Liver (tissue), 9 donors: ENCODE measurements around the gene TMEM91. TPM values are rescaled to one million over a fixed set of nuclear protein-coding genes. Genes with fewer than 3 reads are reported as not detected.
A peak's percentile ranks its signal among the peaks of the same experiment; 100 is the strongest.

Experiments used
- DNase-seq: peaks from one replicate; pipeline ENCODE4 v3.0.0-alpha.2; 2017; ENCODE audit warnings: low spot score
- H3K27ac ChIP-seq, 2 donors: one replicate each; pipeline ENCODE4 v1.7.0; 2013; ENCODE audit warnings: inconsistent platforms in 2 of 2, low read length in 2 of 2, control low read depth in 1 of 2, low read depth in 1 of 2, mild to moderate bottlenecking in 1 of 2
- H3K27me3 ChIP-seq, 4 donors: one replicate each; pipeline versions ENCODE4 v1.6.1 to v1.7.0; 2013; ENCODE audit warnings: low read length in 3 of 4, inconsistent platforms in 1 of 4, mild to moderate bottlenecking in 1 of 4, moderate library complexity in 1 of 4; ENCODE audit not compliant: control insufficient read depth in 4 of 4, insufficient read depth in 4 of 4
- H3K36me3 ChIP-seq, 4 donors: one replicate each; pipeline versions ENCODE4 v1.6.1 to v1.7.0; 2013; ENCODE audit warnings: low read length in 3 of 4, mild to moderate bottlenecking in 3 of 4, low read depth in 1 of 4, moderate library complexity in 1 of 4; ENCODE audit not compliant: control insufficient read depth in 4 of 4, insufficient read depth in 3 of 4
- H3K4me1 ChIP-seq, 4 donors: one replicate each; pipeline versions ENCODE4 v1.6.1 to v1.7.0; 2013; ENCODE audit warnings: low read length in 3 of 4, mild to moderate bottlenecking in 3 of 4, moderate library complexity in 1 of 4; ENCODE audit not compliant: control insufficient read depth in 4 of 4, insufficient read depth in 4 of 4
- H3K4me3 ChIP-seq, 3 donors: one replicate each; pipeline versions ENCODE4 v1.6.1 to v1.7.0; 2013; ENCODE audit warnings: low read length in 3 of 3, control low read depth in 1 of 3, low read depth in 1 of 3, mild to moderate bottlenecking in 1 of 3
- H3K9ac ChIP-seq, 2 donors: one replicate each; pipeline ENCODE4 v1.7.0; 2013; ENCODE audit warnings: low read length in 2 of 2, mild to moderate bottlenecking in 2 of 2, moderate library complexity in 2 of 2, control low read depth in 1 of 2, low read depth in 1 of 2
- H3K9me3 ChIP-seq, 4 donors: one replicate each; pipeline versions ENCODE4 v1.6.1 to v1.7.0; 2013; ENCODE audit warnings: low read length in 3 of 4; ENCODE audit not compliant: control insufficient read depth in 4 of 4
- CTCF ChIP-seq: fragments of 150-350 bp; IDR thresholded peaks from 2 replicates; pipeline ENCODE4 v1.5.1; 2017; ENCODE audit warnings: improper control_type of control experiment, low read depth, low read length; ENCODE audit not compliant: missing input control
- EGR1 ChIP-seq, 2 donors: IDR thresholded peaks; 2 replicates each; pipeline ENCODE4 v1.6.1; 2016 to 2018; ENCODE audit warnings: antibody characterized with exemption in 2 of 2, low read depth in 2 of 2
- FOXA1 ChIP-seq: IDR thresholded peaks from 2 replicates; pipeline ENCODE4 v1.6.1; 2016; ENCODE audit warnings: antibody characterized with exemption
- FOXA2 ChIP-seq: IDR thresholded peaks from 2 replicates; pipeline ENCODE4 v1.6.1; 2016; ENCODE audit warnings: antibody characterized with exemption
- HNF4A ChIP-seq, 2 donors: conservative IDR thresholded peaks; 2 replicates each; pipeline ENCODE4 v1.6.1; 2016; ENCODE audit warnings: antibody characterized with exemption in 2 of 2, mild to moderate bottlenecking in 2 of 2
- HNF4G ChIP-seq: IDR thresholded peaks from 2 replicates; pipeline ENCODE4 v1.6.1; 2016; ENCODE audit warnings: antibody characterized with exemption
- JUND ChIP-seq, 2 donors: IDR thresholded peaks; 2 replicates each; pipeline ENCODE4 v1.6.1; 2016; ENCODE audit warnings: antibody characterized with exemption in 2 of 2
- NR2F2 ChIP-seq: IDR thresholded peaks from 2 replicates; pipeline ENCODE4 v1.6.1; 2016; ENCODE audit warnings: antibody characterized with exemption
- RAD21 ChIP-seq, 2 donors: IDR thresholded peaks; 2 replicates each; pipeline ENCODE4 v1.6.1; 2016; ENCODE audit warnings: antibody characterized with exemption in 2 of 2, mild to moderate bottlenecking in 2 of 2
- REST ChIP-seq: IDR thresholded peaks from 2 replicates; pipeline ENCODE4 v1.6.1; 2016; ENCODE audit warnings: antibody characterized with exemption, mild to moderate bottlenecking
- RXRA ChIP-seq, 2 donors: IDR thresholded peaks; 2 replicates each; pipeline ENCODE4 v1.6.1; 2017 to 2018; ENCODE audit warnings: antibody characterized with exemption in 2 of 2, mild to moderate bottlenecking in 1 of 2
- SP1 ChIP-seq: IDR thresholded peaks from 2 replicates; pipeline ENCODE4 v1.6.1; 2018; ENCODE audit warnings: antibody characterized with exemption, mild to moderate bottlenecking
- TAF1 ChIP-seq: conservative IDR thresholded peaks from 2 replicates; pipeline ENCODE4 v1.6.1; 2016; ENCODE audit warnings: antibody characterized with exemption, mild to moderate bottlenecking
- YY1 ChIP-seq: IDR thresholded peaks from 2 replicates; pipeline ENCODE4 v1.6.1; 2016; ENCODE audit warnings: antibody characterized with exemption, mild to moderate bottlenecking
- WGBS: extraction: QIAGEN DNeasy Blood & Tissue Kit; methylation state at CpG from one replicate; pipeline ENCODE4 v1.1.7; 2013; 5-methylcytosine and 5-hydroxymethylcytosine counted together
- polyA plus RNA-seq, 2 donors: library from polyadenylated mRNA; stranded (reverse) in 1 of 2; unstranded in 1 of 2; fragments of 200-250 nt in 1 of 2; fragments of >200 nt in 1 of 2; fragmentation: Nextera tagmentation in 1 of 2; extraction: Ambion mirVana in 1 of 2; gene quantifications; one replicate each; pipeline versions ENCODE4 v1.2.1 to v1.2.3, GENCODE V29; 2013 to 2015
- total RNA-seq, 2 donors: library from RNA; depleted of rRNA; stranded (reverse); fragments of >200 nt; gene quantifications; one replicate each; pipeline ENCODE4 v1.2.3, GENCODE V29; 2014
- TF ChIP-seq, protein P1 (sequence below): IDR thresholded peaks from 2 replicates; pipeline ENCODE4 v1.6.1; 2016; ENCODE audit warnings: antibody characterized with exemption
- TF ChIP-seq, protein P2 (sequence below): IDR thresholded peaks from 2 replicates; pipeline ENCODE4 v1.6.1; 2016; ENCODE audit warnings: antibody characterized with exemption
- TF ChIP-seq, protein P3 (sequence below): IDR thresholded peaks from 2 replicates; pipeline ENCODE4 v1.6.1; 2016; ENCODE audit warnings: antibody characterized with exemption
- donor health status: healthy.
- donor health status: healthy.
- donor health status: healthy.
- donor health status: healthy.
- donor health status: healthy.

The TMEM91 gene
- total and polyA plus RNA-seq, 4 donors, result 1.6 to 4.0 (median 2.9) TPM

DNA sequence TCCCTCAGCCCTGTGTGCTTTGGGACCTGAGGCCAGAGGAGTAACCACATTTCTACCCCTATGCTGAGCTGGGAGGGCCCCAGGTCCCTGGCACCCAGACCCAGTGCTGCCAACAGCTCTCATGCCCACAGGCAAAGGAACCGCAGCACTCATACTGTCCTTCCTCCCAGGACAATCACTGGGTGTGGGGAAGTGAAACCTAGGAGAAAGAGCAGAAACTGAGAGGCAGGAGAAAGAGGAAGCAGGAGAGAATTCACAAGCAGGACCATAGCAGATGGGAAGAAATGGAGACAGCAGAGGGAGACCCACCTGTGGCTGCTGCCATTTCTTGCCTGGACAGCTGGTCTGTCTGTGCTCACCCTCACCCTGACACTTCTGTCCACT is 47.5 kb upstream of the TMEM91 start:
- 69% methylated on average over 1 of the region's 1 CpG for WGBS
- Histone ChIP-seq H3K9ac (no peak overlapping the region), H3K27ac (peak overlapping the region; percentile 38 to 80), H3K36me3 (peaks cover 0 to 4% (median 0%) of the 10 kb centered on the region in 4 donors), H3K4me1 (peaks cover 10 to 43% (median 19%) of the 10 kb centered on the region in 4 donors), H3K9me3 (no peaks in the 10 kb centered on the region), H3K27me3 (no peaks in the 10 kb centered on the region), H3K4me3 (no peak overlapping the region)
- DNase-seq, result no peak
- TF ChIP-seq, protein P1, sequence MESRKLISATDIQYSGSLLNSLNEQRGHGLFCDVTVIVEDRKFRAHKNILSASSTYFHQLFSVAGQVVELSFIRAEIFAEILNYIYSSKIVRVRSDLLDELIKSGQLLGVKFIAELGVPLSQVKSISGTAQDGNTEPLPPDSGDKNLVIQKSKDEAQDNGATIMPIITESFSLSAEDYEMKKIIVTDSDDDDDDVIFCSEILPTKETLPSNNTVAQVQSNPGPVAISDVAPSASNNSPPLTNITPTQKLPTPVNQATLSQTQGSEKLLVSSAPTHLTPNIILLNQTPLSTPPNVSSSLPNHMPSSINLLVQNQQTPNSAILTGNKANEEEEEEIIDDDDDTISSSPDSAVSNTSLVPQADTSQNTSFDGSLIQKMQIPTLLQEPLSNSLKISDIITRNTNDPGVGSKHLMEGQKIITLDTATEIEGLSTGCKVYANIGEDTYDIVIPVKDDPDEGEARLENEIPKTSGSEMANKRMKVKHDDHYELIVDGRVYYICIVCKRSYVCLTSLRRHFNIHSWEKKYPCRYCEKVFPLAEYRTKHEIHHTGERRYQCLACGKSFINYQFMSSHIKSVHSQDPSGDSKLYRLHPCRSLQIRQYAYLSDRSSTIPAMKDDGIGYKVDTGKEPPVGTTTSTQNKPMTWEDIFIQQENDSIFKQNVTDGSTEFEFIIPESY, result no peak
- TF ChIP-seq CTCF (no peak), REST (no peak), RAD21 (IDR thresholded peaks at IDR 0.05) (no peak), SP1 (no peak), YY1 (no peak), FOXA1 (no peak), HNF4G (no peak), EGR1 (IDR thresholded peaks at IDR 0.05; ENCODE audit: low read depth in 2 of 2) (no peak), RXRA (IDR thresholded peaks at IDR 0.05) (no peak), NR2F2 (no peak), TAF1 (no peak)
- TF ChIP-seq, protein P2, sequence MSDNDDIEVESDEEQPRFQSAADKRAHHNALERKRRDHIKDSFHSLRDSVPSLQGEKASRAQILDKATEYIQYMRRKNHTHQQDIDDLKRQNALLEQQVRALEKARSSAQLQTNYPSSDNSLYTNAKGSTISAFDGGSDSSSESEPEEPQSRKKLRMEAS, result no peak
- TF ChIP-seq, protein P3, sequence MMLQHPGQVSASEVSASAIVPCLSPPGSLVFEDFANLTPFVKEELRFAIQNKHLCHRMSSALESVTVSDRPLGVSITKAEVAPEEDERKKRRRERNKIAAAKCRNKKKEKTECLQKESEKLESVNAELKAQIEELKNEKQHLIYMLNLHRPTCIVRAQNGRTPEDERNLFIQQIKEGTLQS, result no peak

GRCh38 chr19:41330481-41330880 is 45.9 kb upstream of the TMEM91 start:
- H3K9me3 ChIP-seq, result no peaks in the 10 kb centered on the region
- peaks cover 0 to 4% (median 0%) of the 10 kb centered on the region in 4 donors for H3K36me3 ChIP-seq
- WGBS, result 78% methylated on average over 4 of the region's 4 CpGs
- H3K27me3 ChIP-seq, result no peaks in the 10 kb centered on the region
- no peak for DNase-seq
- H3K4me1 ChIP-seq, result peaks cover 7 to 31% (median 11%) of the 10 kb centered on the region in 4 donors
- no peak overlapping the region for H3K9ac ChIP-seq
- no peak overlapping the region for H3K4me3 ChIP-seq
- H3K27ac ChIP-seq, result no peak overlapping the region
- no peak for TF ChIP-seq FOXA1
- no peak for TF ChIP-seq HNF4G
- no peak for TF ChIP-seq FOXA2
- TF ChIP-seq REST, result no peak
- no peak for TF ChIP-seq SP1
- TF ChIP-seq TAF1, result no peak
- TF ChIP-seq HNF4A (conservative IDR thresholded peaks at IDR 0.05), result no peak
- TF ChIP-seq, protein P2, result no peak
- TF ChIP-seq, protein P3, result no peak
- TF ChIP-seq YY1, result no peak
- TF ChIP-seq RXRA (IDR thresholded peaks at IDR 0.05), result no peak
- TF ChIP-seq JUND (IDR thresholded peaks at IDR 0.05), result no peak
- no peak for TF ChIP-seq CTCF
- no peak for TF ChIP-seq RAD21 (IDR thresholded peaks at IDR 0.05)
- no peak for TF ChIP-seq EGR1 (IDR thresholded peaks at IDR 0.05; ENCODE audit: low read depth in 2 of 2)
